Suprapubic skin (tissue), 3 donors: ENCODE measurements around the gene CC2D2A.

Experiments
- POLR2AphosphoS5 ChIP-seq, 3 donors: sonication (generic); formaldehyde crosslinking; IDR thresholded peaks; one replicate each; pipeline ENCODE4 v1.6.1; 2017; ENCODE audit warnings: antibody characterized with exemption in 3 of 3
- TF ChIP-seq, protein P1 (sequence below), 2 donors: fragments of 200-600 bp in 1 of 2; fragments of 450-650 bp in 1 of 2; sonication (generic) in 1 of 2; IDR thresholded peaks; one replicate each; pipeline ENCODE4 v1.5.1; 2016 to 2019; ENCODE audit warnings: antibody characterized with exemption in 2 of 2, mild to moderate bottlenecking in 1 of 2, moderate library complexity in 1 of 2

DNA sequence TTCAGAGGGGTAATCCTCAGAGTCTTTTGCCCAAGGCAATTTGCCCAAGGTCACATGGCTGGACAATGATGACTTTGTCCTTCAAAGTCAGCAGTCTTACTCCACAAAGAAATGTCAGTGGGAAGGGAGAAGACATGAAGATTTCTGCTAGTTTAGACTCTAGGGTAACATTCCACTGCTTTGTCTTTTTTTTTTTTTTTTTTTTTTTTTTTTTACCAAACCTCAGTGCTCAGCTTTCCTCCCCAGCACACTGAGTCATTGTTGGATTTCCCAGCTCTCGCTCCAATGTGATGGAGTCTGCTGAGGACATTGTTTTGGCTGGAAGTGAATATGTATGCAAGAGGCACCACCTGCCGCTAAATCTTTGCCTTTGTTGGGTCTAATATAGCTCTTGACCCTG is 49.0 kb upstream of the CC2D2A start:
- TF ChIP-seq, protein P1, sequence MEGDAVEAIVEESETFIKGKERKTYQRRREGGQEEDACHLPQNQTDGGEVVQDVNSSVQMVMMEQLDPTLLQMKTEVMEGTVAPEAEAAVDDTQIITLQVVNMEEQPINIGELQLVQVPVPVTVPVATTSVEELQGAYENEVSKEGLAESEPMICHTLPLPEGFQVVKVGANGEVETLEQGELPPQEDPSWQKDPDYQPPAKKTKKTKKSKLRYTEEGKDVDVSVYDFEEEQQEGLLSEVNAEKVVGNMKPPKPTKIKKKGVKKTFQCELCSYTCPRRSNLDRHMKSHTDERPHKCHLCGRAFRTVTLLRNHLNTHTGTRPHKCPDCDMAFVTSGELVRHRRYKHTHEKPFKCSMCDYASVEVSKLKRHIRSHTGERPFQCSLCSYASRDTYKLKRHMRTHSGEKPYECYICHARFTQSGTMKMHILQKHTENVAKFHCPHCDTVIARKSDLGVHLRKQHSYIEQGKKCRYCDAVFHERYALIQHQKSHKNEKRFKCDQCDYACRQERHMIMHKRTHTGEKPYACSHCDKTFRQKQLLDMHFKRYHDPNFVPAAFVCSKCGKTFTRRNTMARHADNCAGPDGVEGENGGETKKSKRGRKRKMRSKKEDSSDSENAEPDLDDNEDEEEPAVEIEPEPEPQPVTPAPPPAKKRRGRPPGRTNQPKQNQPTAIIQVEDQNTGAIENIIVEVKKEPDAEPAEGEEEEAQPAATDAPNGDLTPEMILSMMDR (IDR thresholded peaks at IDR 0.05) = no peak
- no peak for TF ChIP-seq POLR2AphosphoS5 (IDR thresholded peaks at IDR 0.05)
